HepG2 (cell line): Measurements from ENCODE around the gene CNNM4. TPM values are rescaled to one million over a fixed set of nuclear protein-coding genes. Genes with fewer than 3 reads are reported as not detected.
A peak's percentile ranks its signal among the peaks of the same experiment; 100 is the strongest.

Experiments
- IKZF1 ChIP-seq: fragments of 450-650 bp; IDR thresholded peaks from 2 replicates; pipeline ENCODE4 v1.7.1; 2016
- JUND ChIP-seq: sonication (generic); formaldehyde crosslinking; IDR thresholded peaks from 2 replicates; pipeline ENCODE4 v1.8.0; 2022; ENCODE audit warnings: mild to moderate bottlenecking, missing genetic modification reagents
- KDM2A ChIP-seq: sonication (generic); formaldehyde crosslinking; IDR thresholded peaks from 2 replicates; pipeline ENCODE4 v1.4.0; 2020; ENCODE audit warnings: low read depth, missing genetic modification reagents, borderline replicate concordance
- KIAA2018 ChIP-seq: sonication (generic); formaldehyde crosslinking; IDR thresholded peaks from 2 replicates; pipeline ENCODE4 v1.5.0; 2020; ENCODE audit warnings: mild to moderate bottlenecking, missing genetic modification reagents, borderline replicate concordance
- KLF13 ChIP-seq: sonication (generic); formaldehyde crosslinking; IDR thresholded peaks from 2 replicates; pipeline ENCODE4 v1.4.0; 2020; ENCODE audit warnings: mild to moderate bottlenecking, missing genetic modification reagents
- MTF2 ChIP-seq: sonication (generic); formaldehyde crosslinking; IDR thresholded peaks from 2 replicates; pipeline ENCODE4 v1.5.0; 2020; ENCODE audit warnings: missing genetic modification reagents, borderline replicate concordance
- NFE2L2 ChIP-seq: fragments of 150-350 bp; IDR thresholded peaks from 2 replicates; pipeline ENCODE4 v1.6.1; 2014; ENCODE audit warnings: low read length
- NRL ChIP-seq: sonication (generic); formaldehyde crosslinking; IDR thresholded peaks from 2 replicates; pipeline ENCODE4 v1.5.0; 2020; ENCODE audit warnings: missing genetic modification reagents, mild to moderate bottlenecking, moderate library complexity, borderline replicate concordance
- SCMH1 ChIP-seq: sonication (generic); formaldehyde crosslinking; IDR thresholded peaks from 2 replicates; pipeline ENCODE4 v1.9.0; 2021; ENCODE audit warnings: missing genetic modification reagents, mild to moderate bottlenecking, borderline replicate concordance
- SIN3A ChIP-seq: IDR thresholded peaks from 2 replicates; pipeline ENCODE4 v1.6.1; 2011; ENCODE audit warnings: low read depth, mild to moderate bottlenecking, control low read depth, low read length, borderline replicate concordance
- SKIL ChIP-seq: sonication (generic); formaldehyde crosslinking; IDR thresholded peaks from 2 replicates; pipeline ENCODE4 v1.8.0; 2022; ENCODE audit warnings: missing genetic modification reagents, mild to moderate bottlenecking, moderate library complexity, borderline replicate concordance
- SMYD3 ChIP-seq: sonication (generic); formaldehyde crosslinking; IDR thresholded peaks from 2 replicates; pipeline ENCODE4 v1.8.1; 2023; ENCODE audit warnings: mild to moderate bottlenecking, missing genetic modification reagents
- SNAPC2 ChIP-seq: sonication (generic); formaldehyde crosslinking; IDR thresholded peaks from 2 replicates; pipeline ENCODE4 v1.8.1; 2022; ENCODE audit warnings: mild to moderate bottlenecking, missing genetic modification reagents
- SUZ12 ChIP-seq: fragments of 150-350 bp; IDR thresholded peaks from 2 replicates; pipeline ENCODE4 v1.6.1; 2014; ENCODE audit warnings: low read depth, low read length
- ZBTB37 ChIP-seq: sonication (generic); formaldehyde crosslinking; IDR thresholded peaks from 2 replicates; pipeline ENCODE4 v1.4.0; 2020; ENCODE audit warnings: mild to moderate bottlenecking, missing genetic modification reagents
- ZNF468 ChIP-seq: sonication (generic); formaldehyde crosslinking; IDR thresholded peaks from 2 replicates; pipeline ENCODE4 v1.8.0; 2022; ENCODE audit warnings: mild to moderate bottlenecking, moderate library complexity, missing genetic modification reagents
- ZNF546 ChIP-seq: sonication (generic); formaldehyde crosslinking; conservative IDR thresholded peaks from 2 replicates; pipeline ENCODE4 v1.8.1; 2023; ENCODE audit warnings: mild to moderate bottlenecking, missing genetic modification reagents
- ZNF576 ChIP-seq: sonication (generic); formaldehyde crosslinking; IDR thresholded peaks from 2 replicates; pipeline ENCODE4 v1.4.0; 2020; ENCODE audit warnings: mild to moderate bottlenecking, missing genetic modification reagents
- polyA plus RNA-seq, 8 experiments: library from polyadenylated mRNA; depleted of rRNA in 3 of 8; stranded (reverse) in 7 of 8; unstranded in 1 of 8; fragments of >200 nt; fragmentation: Illumina TruSeq in 4 of 8; extraction: Trizol in 4 of 8; gene quantifications; 2 replicates each; pipeline versions ENCODE4 v1.2.1 to v1.2.3, GENCODE V29; 2011 to 2016; ENCODE audit warnings: low read depth in 4 of 8, missing spikeins in 1 of 8, mixed read lengths in 1 of 8; ENCODE audit not compliant: insufficient read depth in 1 of 8
- total RNA-seq, 5 experiments: library from RNA; depleted of rRNA; stranded (reverse); fragments of >200 nt; fragmentation: Illumina TruSeq; extraction: Trizol; gene quantifications; 2 replicates each; pipeline ENCODE4 v1.2.3, GENCODE V29; 2016; ENCODE audit warnings: low read depth in 1 of 5

CNNM4 gene
- total and polyA plus RNA-seq, 2 of the 13 experiments (the other 11 are each of a cell fraction or from before 2014, with no cell fraction given), result 5.9 to 8.4 TPM

GRCh38 chr2:96819876-96820511 is 59.3 kb downstream of the CNNM4 start (continued):
- TF ChIP-seq ZBTB37, result no peak
- TF ChIP-seq KLF13 (CRISPR knock-in tag), result no peak
- TF ChIP-seq SKIL, result no peak
- TF ChIP-seq SCMH1 (CRISPR knock-in tag), result no peak
- no peak for TF ChIP-seq KIAA2018 (CRISPR knock-in tag)
- TF ChIP-seq SNAPC2 (CRISPR knock-in tag), result no peak
- no peak for TF ChIP-seq KDM2A (CRISPR knock-in tag)
- no peak for TF ChIP-seq SUZ12
- 0 out of 2 replicates have a peak, but pooled peaks have one; percentile 20 for TF ChIP-seq NRL
- TF ChIP-seq SIN3A, result no peak
- no peak for TF ChIP-seq NFE2L2
- TF ChIP-seq SMYD3 (CRISPR knock-in tag), result 0 out of 2 replicates have a peak, but pooled peaks have one; percentile 17
- 0 out of 2 replicates have a peak, but pooled peaks have one; percentile 16 for TF ChIP-seq ZNF546
- no peak for TF ChIP-seq IKZF1
- TF ChIP-seq ZNF576 (CRISPR knock-in tag), result 0 out of 2 replicates have a peak, but pooled peaks have one; percentile 63
- no peak for TF ChIP-seq JUND (CRISPR knock-in tag)
- TF ChIP-seq ZNF468 (CRISPR knock-in tag), result no peak
- TF ChIP-seq MTF2, result no peak
